ENCODE results near the gene TMEM69.
"Not testable (repeated sequence)": the region's sequence is repeated elsewhere in the genome, so short reads cannot be mapped to it uniquely, and the experiment has no call there.

Gene TMEM69

DNA sequence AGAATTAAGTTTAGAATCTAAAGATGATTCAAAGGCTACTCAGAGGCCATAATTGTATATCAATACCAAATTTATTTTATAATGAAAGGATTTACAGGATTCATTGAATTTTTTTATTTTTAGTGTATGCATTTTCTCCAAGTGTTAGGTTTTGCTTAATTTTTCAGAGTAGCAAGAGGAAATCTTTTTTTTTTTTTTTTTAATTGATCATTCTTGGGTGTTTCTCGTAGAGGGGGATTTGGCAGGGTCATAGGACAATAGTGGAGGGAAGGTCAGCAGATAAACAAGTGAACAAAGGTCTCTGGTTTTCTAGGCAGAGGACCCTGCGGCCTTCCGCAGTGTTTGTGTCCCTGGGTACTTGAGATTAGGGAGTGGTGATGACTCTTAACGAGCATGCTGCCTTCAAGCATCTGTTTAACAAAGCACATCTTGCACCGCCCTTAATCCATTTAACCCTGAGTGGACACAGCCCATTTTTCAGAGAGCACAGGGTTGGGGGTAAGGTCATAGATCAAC lies 51.7 kb downstream of the TMEM69 start:
- not testable (repeated sequence) for DNase-seq

All from stimulated activated CD8-positive, alpha-beta memory T cell treated with anti-CD3 and anti-CD28 coated beads, Interleukin-4, amount 100 ng/mL, for 48 hours (primary cell).